Daoy (cell line): ENCODE results near the gene KRTAP1-4. TPM values are rescaled to one million over a fixed set of nuclear protein-coding genes. Genes with fewer than 3 reads are reported as not detected.
"Not testable (repeated sequence)": the region's sequence is repeated elsewhere in the genome, so short reads cannot be mapped to it uniquely, and the experiment has no call there.

Experiments used
- DNase-seq: peaks from one replicate; pipeline ENCODE4 v3.0.0-alpha.2; 2015; ENCODE audit warnings: low read depth
- total RNA-seq: library from RNA; depleted of rRNA; stranded (reverse); fragments of >200 nt; shearing (Covaris generic); gene quantifications from 2 replicates; pipeline ENCODE4 v1.2.3, GENCODE V29; 2014; rRNA removed

The KRTAP1-4 gene
- not detected in 2 replicates for total RNA-seq

DNA sequence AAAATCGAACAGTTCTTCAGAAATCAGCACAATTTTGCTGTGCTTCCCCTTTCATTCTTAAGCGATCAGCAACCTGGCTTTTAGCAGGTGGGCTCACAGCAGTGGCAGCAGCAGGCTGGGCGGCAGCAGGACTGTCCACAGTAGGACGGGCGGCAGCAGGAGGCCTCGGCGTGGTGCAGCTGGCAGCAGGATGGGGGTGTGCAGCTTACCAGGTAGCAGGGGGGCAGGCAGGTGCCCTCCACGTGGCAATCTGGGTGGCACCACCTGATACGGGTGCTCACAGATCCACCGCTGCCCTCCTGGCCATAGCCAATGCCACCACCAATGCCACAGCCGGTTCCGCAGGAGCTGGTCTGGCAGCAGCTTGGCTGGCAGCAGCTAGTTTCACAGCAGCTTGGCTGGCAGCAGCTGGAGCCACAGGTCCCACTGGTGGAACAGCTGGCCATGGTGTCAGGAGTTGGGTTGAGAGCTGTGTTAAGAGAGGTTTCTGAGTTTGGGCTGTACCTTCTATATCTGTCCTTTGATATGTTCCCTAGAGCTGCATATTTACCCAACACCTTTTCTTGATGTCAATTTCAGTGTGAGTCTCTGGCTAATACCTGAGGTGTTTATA is at the start of gene KRTAP1-4:
Gene KRTAP1-4, minus strand, starts transcription at position 563 of the 613 bp plus-strand sequence. Its CDS starts 117 bp downstream, at position 446.
- no peak for DNase-seq

GRCh38 chr17:41076788-41077187 is 46.8 kb upstream of the KRTAP1-4 start:
- DNase-seq: no peak

GRCh38 chr17:41073676-41074075 is 43.7 kb upstream of the KRTAP1-4 start:
- no peak for DNase-seq

DNA sequence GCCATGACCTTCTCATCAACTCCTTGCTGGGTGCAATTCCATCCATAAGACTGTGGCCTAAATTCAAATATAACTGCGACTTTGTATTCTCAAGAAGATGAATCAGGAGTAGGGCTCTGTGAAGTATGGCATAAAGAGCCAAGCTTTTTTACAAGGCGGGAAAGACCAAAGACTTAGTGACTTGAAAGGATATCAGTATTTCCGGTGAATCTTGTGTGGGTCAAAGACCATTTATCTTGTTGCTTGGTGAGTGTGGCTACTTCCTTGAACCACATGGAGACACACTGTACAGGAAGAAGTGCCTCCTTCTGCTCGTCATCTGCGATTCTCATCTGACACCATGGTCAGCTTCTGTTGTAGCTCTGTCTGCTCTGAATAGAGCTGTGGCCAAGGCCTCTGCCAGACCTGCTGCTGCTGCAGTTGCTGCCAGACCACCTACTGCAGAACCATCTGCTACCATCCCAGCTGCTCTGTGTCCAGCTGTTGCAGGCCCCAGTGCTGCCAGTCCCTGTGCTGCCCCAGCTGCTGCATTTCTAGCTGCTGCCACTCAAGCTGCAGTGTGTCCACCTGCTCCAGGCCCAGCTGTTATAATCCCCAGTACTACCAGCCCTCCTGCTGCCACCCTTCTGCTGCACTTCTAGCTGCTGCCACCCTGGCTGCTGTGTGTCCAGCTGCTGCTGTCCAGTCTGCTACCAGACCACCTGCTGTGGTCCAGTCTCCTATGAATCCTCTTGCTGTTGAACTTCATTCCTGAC is 41.8 kb upstream of the KRTAP1-4 start:
- DNase-seq: no peak

- DNase-seq: no peak
Measured at GRCh38 chr17:41069031-41069430, 39.0 kb upstream of the KRTAP1-4 start.

DNA sequence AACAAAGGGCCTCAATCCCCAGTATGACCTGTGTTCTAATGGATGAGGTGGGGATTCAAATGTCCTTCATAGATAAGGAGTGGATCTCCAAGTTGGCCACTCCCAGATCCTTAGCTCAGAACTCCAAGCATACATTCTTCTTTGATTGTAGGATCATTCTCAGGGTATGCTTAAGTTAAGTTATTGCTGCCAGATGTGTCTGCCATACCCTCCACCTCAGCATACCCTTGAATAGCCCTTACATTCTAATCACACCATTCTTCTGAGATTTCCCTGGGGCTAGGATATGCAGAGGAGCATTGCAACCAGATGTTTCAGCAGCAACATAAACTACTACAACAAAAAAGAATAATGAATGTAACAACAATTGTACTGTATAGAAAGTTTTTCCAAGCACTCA is 37.3 kb upstream of the KRTAP1-4 start:
- no peak for DNase-seq

- peak; percentile 77 for DNase-seq
Measured at GRCh38 chr17:41065829-41066624, 36.0 kb upstream of the KRTAP1-4 start, which contains the start of gene KRTAP2-4. TSS of gene KRTAP2-4 (minus strand) at chr17:41065879. CDS start at chr17:41065845, 34 bp downstream.

DNA sequence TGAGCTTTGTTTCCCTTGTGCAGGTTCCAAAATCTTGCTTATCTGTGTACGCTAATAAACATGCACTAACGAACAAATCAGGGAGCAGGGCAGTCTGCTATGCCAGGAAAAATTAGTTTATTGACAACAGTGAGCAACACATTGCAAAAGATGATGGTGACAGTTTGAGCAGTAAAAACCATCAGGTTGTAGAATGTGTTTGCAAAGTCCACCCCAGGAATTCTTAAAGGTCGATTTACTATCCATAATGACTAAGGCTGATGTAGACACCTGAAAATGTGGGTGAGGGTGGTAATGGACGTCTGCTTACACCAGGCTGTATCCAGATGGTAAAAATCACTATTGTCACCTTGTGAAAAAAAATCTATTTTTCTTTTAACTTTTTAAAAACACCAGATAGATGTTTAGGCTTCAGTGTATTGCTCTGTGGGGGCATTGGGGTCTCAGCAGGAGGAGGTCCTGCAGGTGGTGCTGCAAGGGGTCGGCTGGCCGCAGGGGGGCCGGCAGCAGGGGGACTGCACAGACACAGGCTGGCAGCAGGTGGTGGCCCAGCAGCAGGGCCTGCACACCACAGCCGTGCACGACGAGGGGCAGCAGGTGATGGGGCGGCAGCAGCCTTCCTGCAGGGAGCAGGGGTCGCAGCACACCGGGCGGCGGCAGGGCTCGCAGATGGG is 35.2 kb upstream of the KRTAP1-4 start:
- DNase-seq: not testable (repeated sequence)

DNA sequence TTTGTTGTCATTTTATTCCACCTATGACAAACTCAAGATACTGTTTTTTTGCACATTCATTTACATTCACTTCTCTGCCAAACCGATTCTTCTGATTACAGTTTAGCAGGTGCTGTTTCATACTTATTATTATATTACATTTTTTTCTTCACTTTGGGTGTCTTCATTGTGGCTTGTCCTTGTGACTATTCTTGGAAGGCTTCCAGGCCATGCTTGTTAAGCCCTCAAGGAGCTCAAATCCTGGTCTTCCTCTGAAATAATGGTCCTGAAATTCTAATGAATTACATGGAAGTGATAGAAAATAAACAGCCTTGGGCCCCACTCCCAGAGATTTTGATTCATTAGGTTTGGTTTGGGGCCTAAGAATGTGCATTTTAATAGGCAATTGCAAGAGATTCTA is 34.3 kb upstream of the KRTAP1-4 start:
- DNase-seq: no peak

DNA sequence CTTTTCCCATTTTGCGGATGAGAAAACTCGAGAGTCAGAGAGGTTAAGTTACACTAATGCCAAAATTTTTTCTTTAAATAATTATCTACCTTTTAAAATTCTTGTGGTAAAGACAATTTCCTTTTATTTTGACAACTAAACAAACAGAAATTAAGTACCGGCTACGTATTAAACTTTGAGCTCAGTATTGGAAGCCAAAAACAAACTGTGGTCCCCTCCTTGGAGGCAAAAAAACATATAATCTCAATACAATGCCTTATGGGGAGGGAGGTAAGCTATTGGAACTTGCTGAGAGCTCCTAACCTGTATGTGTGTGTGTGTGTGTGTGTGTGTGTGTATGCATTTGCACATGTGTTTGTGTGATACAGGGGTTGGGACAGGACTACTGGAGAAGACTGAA is 33.5 kb upstream of the KRTAP1-4 start:
- DNase-seq: no peak

GRCh38 chr17:41061964-41062363 is 32.0 kb upstream of the KRTAP1-4 start:
- DNase-seq: peak; percentile 47

- peak; percentile 92 for DNase-seq
Measured at GRCh38 chr17:41060052-41060604, 30.1 kb upstream of the KRTAP1-4 start, which contains the start of gene KRTAP2-3. TSS of gene KRTAP2-3 (minus strand) at chr17:41060114. CDS start at chr17:41060050, 64 bp downstream.

- DNase-seq: peak; percentile 62
Measured at GRCh38 chr17:41059276-41060051, 29.5 kb upstream of the KRTAP1-4 start.

DNA sequence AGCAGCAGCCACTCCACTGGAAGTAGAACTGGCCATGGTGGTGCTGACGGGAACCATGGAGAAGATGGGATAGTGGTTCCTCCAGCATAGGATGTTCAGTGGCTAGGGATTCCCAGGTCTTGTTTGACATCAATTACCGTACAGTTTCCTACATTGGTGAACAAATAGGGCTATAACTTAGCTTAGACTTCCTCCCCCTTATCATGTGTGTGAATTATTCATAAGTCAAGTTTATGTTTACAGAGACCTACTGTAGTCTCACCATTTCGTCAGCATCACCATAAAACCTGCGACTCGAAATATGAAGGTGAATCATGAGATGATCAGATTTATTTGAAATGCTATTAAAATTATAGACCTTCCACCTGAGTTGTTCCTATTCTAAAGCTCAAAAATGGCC is 28.7 kb upstream of the KRTAP1-4 start:
- no peak for DNase-seq

GRCh38 chr17:41057547-41057946 is 27.6 kb upstream of the KRTAP1-4 start:
- no peak for DNase-seq

GRCh38 chr17:41055130-41055529 is 25.1 kb upstream of the KRTAP1-4 start, which contains the start of gene KRTAP2-2:
TSS of gene KRTAP2-2 (minus strand) at chr17:41055230. CDS start at chr17:41055211, 19 bp downstream.
- DNase-seq: not testable (repeated sequence)

DNA sequence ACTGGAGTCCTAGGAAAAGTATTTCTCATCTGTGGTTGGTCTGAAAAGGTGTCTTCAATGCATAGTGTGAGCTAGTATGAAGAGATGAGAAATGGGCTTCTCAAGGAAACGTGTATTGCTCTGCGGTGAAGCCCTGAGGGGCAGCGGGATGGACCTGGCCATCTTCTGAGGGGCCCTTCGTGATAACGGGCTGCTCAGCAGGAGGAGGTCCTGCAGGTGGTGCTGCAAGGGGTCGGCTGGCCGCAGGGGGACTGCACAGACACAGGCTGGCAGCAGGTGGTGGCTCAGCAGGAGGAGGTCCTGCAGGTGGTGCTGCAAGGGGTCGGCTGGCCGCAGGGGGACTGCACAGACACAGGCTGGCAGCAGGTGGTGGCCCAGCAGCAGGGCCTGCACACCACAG is 24.6 kb upstream of the KRTAP1-4 start:
- DNase-seq: not testable (repeated sequence)

DNA sequence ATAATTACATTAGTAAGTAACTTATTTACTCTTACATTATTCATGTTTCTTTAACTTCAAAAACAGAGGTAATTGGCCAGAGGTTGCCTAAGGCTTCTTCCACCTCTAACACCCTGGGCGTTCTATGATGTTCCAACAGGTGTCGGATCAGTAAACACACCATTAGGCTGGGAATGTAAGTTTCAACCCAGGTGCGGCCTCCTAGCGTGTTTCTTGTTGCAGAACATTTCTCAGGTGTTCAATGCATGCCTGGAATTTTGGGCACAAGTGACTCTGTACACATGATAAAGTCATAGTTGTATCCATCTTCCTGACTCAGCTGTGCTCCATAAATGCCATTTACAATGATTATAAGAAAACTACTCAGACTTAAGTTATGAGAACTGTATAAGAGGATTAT is 24.0 kb upstream of the KRTAP1-4 start:
- DNase-seq: no peak

DNA sequence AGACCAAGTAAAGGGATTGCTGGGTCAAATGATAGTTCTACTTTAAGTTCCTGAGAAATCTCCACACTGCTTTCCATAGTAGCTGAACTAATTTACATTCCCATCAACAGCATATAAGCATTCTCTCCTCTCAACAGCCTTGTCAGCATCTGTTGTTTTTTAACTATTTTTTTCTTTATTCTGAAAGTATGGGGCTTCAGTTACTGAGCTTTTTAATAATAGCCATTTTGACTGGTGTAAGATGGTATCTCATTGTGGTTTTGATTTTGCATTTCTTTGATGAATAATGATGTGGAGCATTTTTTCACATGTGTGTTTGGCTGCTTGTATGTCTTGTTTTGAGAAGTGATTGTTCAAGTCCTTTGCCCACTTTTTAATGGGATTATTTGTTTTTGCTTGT is 22.6 kb upstream of the KRTAP1-4 start:
- no peak for DNase-seq

- peak; percentile 57 for DNase-seq
Measured at GRCh38 chr17:41049110-41049509, 19.1 kb upstream of the KRTAP1-4 start.
